ENCODE results near the gene NKIRAS2. TPM values are rescaled to one million over a fixed set of nuclear protein-coding genes. Genes with fewer than 3 reads are reported as not detected.

The NKIRAS2 gene
- total and polyA plus RNA-seq, 2 of the 4 experiments (the other 2 are of a cell fraction) = 25.6 to 51.8 TPM

DNA sequence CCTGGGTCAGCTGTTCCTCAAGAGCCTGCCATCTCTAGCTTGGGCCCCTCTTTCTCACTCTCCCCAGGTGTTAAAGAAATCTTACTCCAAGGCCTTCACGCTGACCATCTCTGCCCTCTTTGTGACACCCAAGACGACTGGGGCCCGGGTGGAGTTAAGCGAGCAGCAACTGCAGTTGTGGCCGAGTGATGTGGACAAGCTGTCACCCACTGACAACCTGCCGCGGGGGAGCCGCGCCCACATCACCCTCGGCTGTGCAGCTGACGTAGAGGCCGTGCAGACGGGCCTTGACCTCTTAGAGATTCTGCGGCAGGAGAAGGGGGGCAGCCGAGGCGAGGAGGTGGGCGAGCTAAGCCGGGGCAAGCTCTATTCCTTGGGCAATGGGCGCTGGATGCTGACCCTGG lies 46.5 kb upstream of the NKIRAS2 start (continued):
- TF ChIP-seq MXI1 (IDR thresholded peaks at IDR 0.05; ENCODE audit: borderline replicate concordance, low read depth, low read length) (no peak), NFE2L2 (IDR thresholded peaks at IDR 0.05; ENCODE audit: low read depth, low read length) (no peak), MAFK (IDR thresholded peaks at IDR 0.05; ENCODE audit: low read depth, low read length) (no peak), FOS (IDR thresholded peaks at IDR 0.05; ENCODE audit: low read depth, low read length) (no peak)

GRCh38 chr17:41974031-41974430 lies 45.9 kb upstream of the NKIRAS2 start:
- Histone ChIP-seq H4K5ac (ENCODE audit: low read depth, low read length) (no peak overlapping the region), H4K20me1 (ENCODE audit: insufficient read depth, low read length) (peaks cover 48% of the 10 kb centered on the region), H4K8ac (ENCODE audit: low read depth in 2 of 2, low read length in 2 of 2) (no peak overlapping the region), H4K91ac (ENCODE audit: insufficient read depth, low read depth, low read length) (no peak overlapping the region), H2BK5ac (ENCODE audit: low read depth, low read length, poor library complexity, severe bottlenecking) (no peak overlapping the region), H3K4me2 (ENCODE audit: low read depth, low read length) (no peak overlapping the region), H3K56ac (ENCODE audit: extremely low read depth, insufficient read depth, low read length) (no peak overlapping the region), H2BK120ac (ENCODE audit: low read depth, low read length) (no peak overlapping the region), H3K18ac (ENCODE audit: low read depth, low read length) (no peak overlapping the region), H3K14ac (replicated peaks; ENCODE audit: low read depth, low read length) (no peak overlapping the region), H3K9ac (ENCODE audit: low read depth, low read length) (no peak overlapping the region), H3K79me1 (ENCODE audit: low read depth in 1 of 2, low read length in 2 of 2) (peaks cover 23 to 65% of the 10 kb centered on the region in 2 experiments), H2AK9ac (replicated peaks; ENCODE audit: low read depth, low read length, poor library complexity) (no peak overlapping the region), H2AK5ac (ENCODE audit: low read depth, low read length) (no peak overlapping the region), H3K4me1 (ENCODE audit: control insufficient read depth, insufficient read depth, low read length) (no peaks in the 10 kb centered on the region; the same call in 1 of the 2 replicates), H3K23ac (ENCODE audit: low read depth, low read length) (no peak overlapping the region), H3K9me1 (ENCODE audit: insufficient read depth, low read length) (peaks cover 5% of the 10 kb centered on the region; the same call in 1 of the 2 replicates), H3K36me3 (ENCODE audit: control insufficient read depth, insufficient read depth, low read length) (peaks cover 73% of the 10 kb centered on the region), H2AFZ (replicated peaks; ENCODE audit: low read length, poor library complexity) (no peak overlapping the region), H3K27me3 (ENCODE audit: control insufficient read depth, insufficient read depth, low read length) (no peaks in the 10 kb centered on the region), H3K27ac (ENCODE audit: insufficient read depth, low read length) (no peak overlapping the region), H3K9me3 (ENCODE audit: control insufficient read depth, insufficient read depth, low read length) (no peaks in the 10 kb centered on the region), H3K4ac (ENCODE audit: low read depth, low read length) (no peak overlapping the region), H3K4me3 (ENCODE audit: insufficient read depth, low read depth, low read length) (no peak overlapping the region), H2BK20ac (ENCODE audit: low read depth, low read length) (no peak overlapping the region), H2BK15ac (ENCODE audit: low read depth, low read length) (no peak overlapping the region)
- BruUV-seq (replicated peaks) = no TSS peak
- 100% methylated on average over 2 of the region's 6 CpGs; no CpG with 5 or more reads in 1 of the 2 experiments for WGBS, 2 experiments (ENCODE audit: extremely low coverage in 2 of 2, insufficient read length in 1 of 2)
- ChIA-PET CTCF (no interaction called here), POLR2A (ENCODE audit: unreplicated experiment) (no interaction called here)
- no peak for DNase-seq
- no peak for ATAC-seq (ENCODE audit: low read depth)
- intact Hi-C loops (cut with micrococcal nuclease) (no loop called here), in situ Hi-C loops (cut with MboI; ENCODE audit: low sequenced_read_pairs) (no loop called here), dilution Hi-C loops (cut with HindIII; ENCODE audit: low sequenced_read_pairs, unreplicated experiment) (no loop called here)
- no peak for TF ChIP-seq NFE2L2 (IDR thresholded peaks at IDR 0.05; ENCODE audit: low read depth, low read length)
- TF ChIP-seq ELK1 (IDR thresholded peaks at IDR 0.05; ENCODE audit: borderline replicate concordance, low read depth, low read length) = no peak
- no peak for TF ChIP-seq RCOR1 (IDR thresholded peaks at IDR 0.05; ENCODE audit: insufficient replicate concordance, low read length)
